MM.1S (cell line): ENCODE data around the gene PREX1.

ENCODE experiments used
- DNase-seq: peaks from one replicate; pipeline ENCODE4 v3.0.0-alpha.2; 2015
- H2AFZ ChIP-seq: fragments of 300-600 bp; sonication (generic); 2 replicates; pipeline ENCODE4 v1.6.0; 2016; ENCODE audit warnings: antibody characterized with exemption, low read length
- H3F3A ChIP-seq: fragments of 300-600 bp; sonication (generic); 2 replicates; pipeline ENCODE4 v1.6.1; 2016; ENCODE audit warnings: mild to moderate bottlenecking, antibody characterized with exemption, low read length, moderate library complexity, mixed read lengths; ENCODE audit not compliant: insufficient read depth
- H3K27ac ChIP-seq: fragments of 300-600 bp; sonication (generic); 2 replicates; pipeline ENCODE4 v1.5.1; 2016; ENCODE audit warnings: mild to moderate bottlenecking, low read length
- H3K27me3 ChIP-seq: fragments of 300-600 bp; sonication (generic); replicated peaks from 2 replicates; pipeline ENCODE4 v1.6.0; 2016; ENCODE audit warnings: low read length; ENCODE audit not compliant: insufficient read depth
- H3K36me3 ChIP-seq: fragments of 300-600 bp; sonication (generic); replicated peaks from 2 replicates; pipeline ENCODE4 v1.6.1; 2016; ENCODE audit warnings: mild to moderate bottlenecking, low read length, mixed read lengths; ENCODE audit not compliant: insufficient read depth
- H3K4me1 ChIP-seq: fragments of 300-600 bp; sonication (generic); 2 replicates; pipeline ENCODE4 v1.6.1; 2016; ENCODE audit warnings: low read length, mixed read lengths
- H3K4me2 ChIP-seq: fragments of 300-600 bp; sonication (generic); 2 replicates; pipeline ENCODE4 v1.6.0; 2016; ENCODE audit warnings: low read depth, low read length
- H3K4me3 ChIP-seq: fragments of 300-600 bp; sonication (generic); 2 replicates; pipeline ENCODE4 v1.5.1; 2016; ENCODE audit warnings: low read length, mixed read lengths
- H3K79me2 ChIP-seq: fragments of 300-600 bp; sonication (generic); 2 replicates; pipeline ENCODE4 v1.6.1; 2016; ENCODE audit warnings: mixed run types, low read length, mixed read lengths
- H3K9ac ChIP-seq: fragments of 300-600 bp; sonication (generic); 2 replicates; pipeline ENCODE4 v1.6.1; 2016; ENCODE audit warnings: low read length, mixed read lengths
- H3K9me2 ChIP-seq: fragments of 300-600 bp; sonication (generic); replicated peaks from 2 replicates; pipeline ENCODE4 v1.6.1; 2016; ENCODE audit warnings: mild to moderate bottlenecking, low read length, mixed read lengths; ENCODE audit not compliant: insufficient read depth
- H3K9me3 ChIP-seq: fragments of 300-600 bp; sonication (generic); replicated peaks from 2 replicates; pipeline ENCODE4 v1.6.1; 2016; ENCODE audit warnings: mild to moderate bottlenecking, low read length, mixed read lengths; ENCODE audit not compliant: insufficient read depth
- H4K20me1 ChIP-seq: fragments of 300-600 bp; sonication (generic); 2 replicates; pipeline ENCODE4 v1.6.1; 2016; ENCODE audit warnings: mild to moderate bottlenecking, low read length, moderate library complexity, mixed read lengths; ENCODE audit not compliant: insufficient read depth
- EZH2 ChIP-seq: fragments of 300-600 bp; sonication (generic); optimal IDR thresholded peaks from 2 replicates; pipeline ENCODE3; 2017; ENCODE audit warnings: low read depth, mild to moderate bottlenecking, antibody characterized with exemption, low read length, mixed read lengths
- EZH2phosphoT487 ChIP-seq: fragments of 300-600 bp; sonication (generic); IDR thresholded peaks from 2 replicates; pipeline ENCODE4 v1.6.1; 2018; ENCODE audit warnings: antibody characterized with exemption, low read length
- TF ChIP-seq, protein P1 (sequence below): fragments of 300-600 bp; sonication (generic); IDR thresholded peaks from 2 replicates; pipeline ENCODE4 v1.5.1; 2016; ENCODE audit warnings: antibody characterized with exemption, low read length, mixed read lengths

The PREX1 gene

DNA sequence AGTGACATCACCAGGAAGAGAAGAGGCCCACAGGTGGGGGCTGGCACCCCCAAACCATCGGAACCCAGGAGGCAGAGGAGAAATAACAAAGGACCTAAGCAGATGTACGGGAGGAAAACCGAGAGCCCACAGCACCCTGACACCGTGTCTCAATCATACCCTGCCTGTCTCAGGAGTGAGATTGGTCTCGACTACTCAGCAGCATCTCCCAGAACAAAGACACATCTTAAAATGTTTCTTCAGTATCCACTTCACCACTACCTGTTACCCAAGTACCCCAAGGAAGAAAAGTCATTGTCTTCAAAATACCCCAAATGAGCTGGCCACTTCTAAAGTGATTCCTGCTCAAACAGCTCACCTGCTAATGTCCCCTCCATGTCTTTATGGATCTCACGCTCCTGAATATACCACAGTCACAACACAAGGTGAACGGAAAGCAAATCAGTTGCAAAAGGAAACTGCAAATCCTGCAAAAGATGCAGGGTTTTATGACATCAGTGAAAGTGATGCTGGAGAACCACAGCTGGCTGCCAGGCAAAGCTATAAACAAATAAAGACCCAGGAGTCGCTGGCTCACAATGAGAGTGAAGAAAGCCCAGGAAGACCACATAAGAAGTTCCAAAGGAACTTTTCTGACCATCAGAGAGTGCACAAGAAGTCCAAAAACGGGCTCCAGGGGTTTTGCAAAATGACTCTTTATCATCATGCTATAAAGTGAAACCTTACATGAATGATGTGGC, 44.1 kb downstream of the PREX1 start:
- no peaks in the 10 kb centered on the region for H3K9me3 ChIP-seq
- H3K9me2 ChIP-seq: no peaks in the 10 kb centered on the region
- H4K20me1 ChIP-seq: no peaks in the 10 kb centered on the region
- DNase-seq: no peak
- H3K27me3 ChIP-seq: no peaks in the 10 kb centered on the region
- H3K27ac ChIP-seq: no peak overlapping the region
- H3F3A ChIP-seq: no peaks in the 10 kb centered on the region
- TF ChIP-seq EZH2phosphoT487 (no peak), EZH2 (no peak)
- H2AFZ ChIP-seq: no peak overlapping the region
- H3K9ac ChIP-seq: no peak overlapping the region
- H3K4me1 ChIP-seq: no peaks in the 10 kb centered on the region
- no peak overlapping the region for H3K4me3 ChIP-seq
- no peak overlapping the region for H3K4me2 ChIP-seq
- no peaks in the 10 kb centered on the region for H3K36me3 ChIP-seq
- no peaks in the 10 kb centered on the region for H3K79me2 ChIP-seq

GRCh38 chr20:48782901-48783308, 44.9 kb downstream of the PREX1 start:
- H3K4me3 ChIP-seq: no peak overlapping the region
- H3K27me3 ChIP-seq: no peaks in the 10 kb centered on the region
- H3K36me3 ChIP-seq: no peaks in the 10 kb centered on the region
- no peak overlapping the region for H3K4me2 ChIP-seq
- no peaks in the 10 kb centered on the region for H3K9me3 ChIP-seq
- no peak for DNase-seq
- TF ChIP-seq EZH2 (no peak), EZH2phosphoT487 (no peak)
- TF ChIP-seq, protein P1, sequence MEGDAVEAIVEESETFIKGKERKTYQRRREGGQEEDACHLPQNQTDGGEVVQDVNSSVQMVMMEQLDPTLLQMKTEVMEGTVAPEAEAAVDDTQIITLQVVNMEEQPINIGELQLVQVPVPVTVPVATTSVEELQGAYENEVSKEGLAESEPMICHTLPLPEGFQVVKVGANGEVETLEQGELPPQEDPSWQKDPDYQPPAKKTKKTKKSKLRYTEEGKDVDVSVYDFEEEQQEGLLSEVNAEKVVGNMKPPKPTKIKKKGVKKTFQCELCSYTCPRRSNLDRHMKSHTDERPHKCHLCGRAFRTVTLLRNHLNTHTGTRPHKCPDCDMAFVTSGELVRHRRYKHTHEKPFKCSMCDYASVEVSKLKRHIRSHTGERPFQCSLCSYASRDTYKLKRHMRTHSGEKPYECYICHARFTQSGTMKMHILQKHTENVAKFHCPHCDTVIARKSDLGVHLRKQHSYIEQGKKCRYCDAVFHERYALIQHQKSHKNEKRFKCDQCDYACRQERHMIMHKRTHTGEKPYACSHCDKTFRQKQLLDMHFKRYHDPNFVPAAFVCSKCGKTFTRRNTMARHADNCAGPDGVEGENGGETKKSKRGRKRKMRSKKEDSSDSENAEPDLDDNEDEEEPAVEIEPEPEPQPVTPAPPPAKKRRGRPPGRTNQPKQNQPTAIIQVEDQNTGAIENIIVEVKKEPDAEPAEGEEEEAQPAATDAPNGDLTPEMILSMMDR: no peak
- H4K20me1 ChIP-seq: no peaks in the 10 kb centered on the region
- H3K9ac ChIP-seq: no peak overlapping the region
- no peaks in the 10 kb centered on the region for H3K4me1 ChIP-seq
- no peaks in the 10 kb centered on the region for H3F3A ChIP-seq
- no peaks in the 10 kb centered on the region for H3K9me2 ChIP-seq
- H3K27ac ChIP-seq: no peak overlapping the region
- H3K79me2 ChIP-seq: no peaks in the 10 kb centered on the region
- no peak overlapping the region for H2AFZ ChIP-seq

DNA sequence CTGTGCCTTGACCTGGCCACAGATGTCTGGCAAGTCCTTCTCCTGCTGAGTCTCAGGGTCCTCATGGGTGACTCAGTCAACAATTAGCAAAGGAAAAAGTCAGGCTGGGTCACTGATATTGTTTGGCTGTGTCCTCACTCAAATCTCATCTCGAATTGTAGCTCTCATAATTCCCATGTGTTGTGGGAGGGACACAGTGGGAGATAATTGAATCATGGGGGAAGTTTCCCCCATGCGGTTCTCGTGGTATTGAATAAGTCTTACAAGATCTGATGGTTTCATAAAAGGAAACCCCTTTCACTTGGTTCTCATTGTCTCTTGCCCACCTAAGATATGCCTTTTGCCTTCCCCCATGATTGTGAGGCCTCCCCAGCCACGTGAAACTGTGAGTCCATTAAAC, 45.7 kb downstream of the PREX1 start:
- Histone ChIP-seq H3K27ac (no peak overlapping the region), H3F3A (no peaks in the 10 kb centered on the region), H3K9me2 (no peaks in the 10 kb centered on the region), H3K4me2 (no peak overlapping the region), H3K9ac (no peak overlapping the region), H3K36me3 (no peaks in the 10 kb centered on the region), H4K20me1 (no peaks in the 10 kb centered on the region), H3K27me3 (no peaks in the 10 kb centered on the region), H3K4me1 (no peaks in the 10 kb centered on the region), H3K79me2 (no peaks in the 10 kb centered on the region), H2AFZ (no peak overlapping the region), H3K9me3 (no peaks in the 10 kb centered on the region), H3K4me3 (no peak overlapping the region)
- TF ChIP-seq, protein P1: no peak
- TF ChIP-seq EZH2 (no peak), EZH2phosphoT487 (no peak)
- DNase-seq: no peak

GRCh38 chr20:48781634-48782033, 46.2 kb downstream of the PREX1 start:
- H3F3A ChIP-seq: no peaks in the 10 kb centered on the region
- H3K9ac ChIP-seq: no peak overlapping the region
- H2AFZ ChIP-seq: no peak overlapping the region
- H3K79me2 ChIP-seq: no peaks in the 10 kb centered on the region
- no peak overlapping the region for H3K4me2 ChIP-seq
- H3K27ac ChIP-seq: no peak overlapping the region
- H3K27me3 ChIP-seq: no peaks in the 10 kb centered on the region
- no peaks in the 10 kb centered on the region for H3K9me3 ChIP-seq
- TF ChIP-seq, protein P1: no peak
- TF ChIP-seq EZH2: no peak
- TF ChIP-seq EZH2phosphoT487: no peak
- H3K36me3 ChIP-seq: no peaks in the 10 kb centered on the region
- DNase-seq: no peak
- no peaks in the 10 kb centered on the region for H3K9me2 ChIP-seq
- H3K4me1 ChIP-seq: no peaks in the 10 kb centered on the region
- no peak overlapping the region for H3K4me3 ChIP-seq
- no peaks in the 10 kb centered on the region for H4K20me1 ChIP-seq
